HepG2 (cell line): ENCODE data around the gene NRSN2. TPM values are rescaled to one million over a fixed set of nuclear protein-coding genes. Genes with fewer than 3 reads are reported as not detected.

Experiments
- CREBL2 ChIP-seq: sonication (generic); formaldehyde crosslinking; IDR thresholded peaks from 2 replicates; pipeline ENCODE4 v1.8.1; 2023; ENCODE audit warnings: missing genetic modification reagents, mild to moderate bottlenecking, borderline replicate concordance
- HNRNPH1 ChIP-seq: fragments of 200-400 bp; formaldehyde crosslinking; optimal IDR thresholded peaks from 2 replicates; pipeline ENCODE3; 2017; ENCODE audit warnings: mild to moderate bottlenecking, low read depth, low read length
- IKZF5 ChIP-seq: IDR thresholded peaks from 2 replicates; pipeline ENCODE4 v1.6.1; 2018; ENCODE audit warnings: missing genetic modification reagents, mild to moderate bottlenecking, missing compliant biosample characterization
- KDM3A ChIP-seq: IDR thresholded peaks from 2 replicates; pipeline ENCODE4 v1.6.1; 2018; ENCODE audit warnings: low read depth, missing compliant biosample characterization
- POLR2AphosphoS5 ChIP-seq: IDR thresholded peaks from 2 replicates; pipeline ENCODE4 v1.6.1; 2012; ENCODE audit warnings: low read depth, low read length
- RNF2 ChIP-seq: fragments of 450-650 bp; conservative IDR thresholded peaks from 2 replicates; pipeline ENCODE4 v1.6.1; 2016; ENCODE audit warnings: low read depth
- SMAD1 ChIP-seq: sonication (generic); formaldehyde crosslinking; IDR thresholded peaks from 2 replicates; pipeline ENCODE4 v1.4.0; 2020; ENCODE audit warnings: missing genetic modification reagents, low read depth, mild to moderate bottlenecking, borderline replicate concordance
- SOX13 ChIP-seq, 3 experiments: fragments of 450-650 bp in 1 of 3; sonication (generic) in 1 of 3; formaldehyde crosslinking in 1 of 3; IDR thresholded peaks in 2 of 3; conservative IDR thresholded peaks in 1 of 3; 2 replicates each; pipeline versions ENCODE4 v1.5.0 to v1.6.1; 2016 to 2020; ENCODE audit warnings: antibody characterized with exemption in 1 of 3, mild to moderate bottlenecking in 1 of 3, missing compliant biosample characterization in 1 of 3, missing genetic modification reagents in 1 of 3, moderate library complexity in 1 of 3
- ZNF20 ChIP-seq: sonication (generic); formaldehyde crosslinking; IDR thresholded peaks from 2 replicates; pipeline ENCODE4 v1.4.0; 2020; ENCODE audit warnings: mild to moderate bottlenecking, moderate library complexity, missing genetic modification reagents
- ZNF451 ChIP-seq: sonication (generic); formaldehyde crosslinking; IDR thresholded peaks from 2 replicates; pipeline ENCODE4 v1.5.0; 2020; ENCODE audit warnings: mild to moderate bottlenecking, missing genetic modification reagents
- ZSCAN25 ChIP-seq: sonication (generic); formaldehyde crosslinking; IDR thresholded peaks from 2 replicates; pipeline ENCODE4 v1.8.0; 2022; ENCODE audit warnings: mild to moderate bottlenecking, missing genetic modification reagents
- polyA plus RNA-seq, 8 experiments: library from polyadenylated mRNA; depleted of rRNA in 3 of 8; stranded (reverse) in 7 of 8; unstranded in 1 of 8; fragments of >200 nt; fragmentation: Illumina TruSeq in 4 of 8; extraction: Trizol in 4 of 8; gene quantifications; 2 replicates each; pipeline versions ENCODE4 v1.2.1 to v1.2.3, GENCODE V29; 2011 to 2016; ENCODE audit warnings: low read depth in 4 of 8, missing spikeins in 1 of 8, mixed read lengths in 1 of 8; ENCODE audit not compliant: insufficient read depth in 1 of 8
- total RNA-seq, 5 experiments: library from RNA; depleted of rRNA; stranded (reverse); fragments of >200 nt; fragmentation: Illumina TruSeq; extraction: Trizol; gene quantifications; 2 replicates each; pipeline ENCODE4 v1.2.3, GENCODE V29; 2016; ENCODE audit warnings: low read depth in 1 of 5
- TF ChIP-seq, protein P1 (sequence below): sonication (generic); formaldehyde crosslinking; IDR thresholded peaks from 2 replicates; pipeline ENCODE4 v1.5.0; 2020; ENCODE audit warnings: mild to moderate bottlenecking, missing genetic modification reagents, borderline replicate concordance
- TF ChIP-seq, protein P2 (sequence below): sonication (generic); formaldehyde crosslinking; IDR thresholded peaks from 2 replicates; pipeline ENCODE4 v1.4.0; 2020; ENCODE audit warnings: mild to moderate bottlenecking, missing genetic modification reagents
- TF ChIP-seq, protein P3 (sequence below): sonication (generic); formaldehyde crosslinking; IDR thresholded peaks from 2 replicates; pipeline ENCODE4 v1.8.0; 2022; ENCODE audit warnings: missing genetic modification reagents, mild to moderate bottlenecking, inconsistent platforms, borderline replicate concordance

Gene NRSN2
- total and polyA plus RNA-seq, 2 of the 13 experiments (the other 11 are each of a cell fraction or from before 2014, with no cell fraction given) = 32.3 to 49.4 TPM

DNA sequence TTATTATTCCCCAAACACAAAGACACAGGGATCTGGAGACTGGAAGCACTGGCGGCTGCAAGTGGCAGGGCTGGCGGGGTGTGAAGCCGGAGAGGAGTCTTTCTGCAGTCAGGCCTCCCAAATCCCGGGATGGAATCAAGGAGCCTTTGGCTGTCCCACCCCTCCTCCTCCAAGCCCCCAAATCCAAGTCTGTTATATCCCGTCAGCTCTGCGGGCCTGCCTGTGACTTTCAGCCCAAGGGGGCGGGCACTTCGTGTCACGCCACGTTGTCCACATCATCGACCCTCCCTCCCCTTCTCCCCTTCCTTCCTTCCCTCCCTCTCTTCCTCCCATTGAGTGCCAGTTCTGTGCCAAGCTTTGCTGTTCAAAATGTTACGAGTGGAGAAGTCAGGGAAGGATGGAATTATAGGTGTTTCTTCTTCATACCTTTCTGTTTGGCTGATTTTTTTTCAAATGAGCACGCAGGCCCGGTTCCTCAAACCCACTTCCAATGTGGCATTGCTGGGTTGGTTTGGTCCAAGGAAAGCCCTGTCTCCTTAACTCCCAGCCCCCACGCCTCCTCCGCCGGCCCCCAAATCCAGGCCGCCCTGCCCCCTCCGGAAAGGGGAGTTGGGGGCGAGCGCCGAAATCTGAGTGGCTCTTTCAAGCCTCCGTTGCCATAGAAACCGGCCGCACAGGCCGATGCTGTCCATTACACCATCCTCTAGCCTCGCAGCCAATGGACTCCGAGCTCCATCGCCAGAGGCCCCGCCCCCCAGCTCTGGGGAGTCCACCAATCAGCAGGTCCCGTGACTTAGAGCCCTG lies 36.9 kb upstream of the NRSN2 start (continued):
- TF ChIP-seq SOX13 (IDR thresholded peaks at IDR 0.05) (no peak), SOX13 (CRISPR knock-in tag; conservative IDR thresholded peaks at IDR 0.05 in 1 of 2, IDR thresholded peaks at IDR 0.05 in 1 of 2) (0 out of 4 replicates have a peak, but pooled peaks have one; percentile 10 to 48), ZSCAN25 (CRISPR knock-in tag) (peak; percentile 86), KDM3A (CRISPR knock-in tag) (no peak), IKZF5 (CRISPR knock-in tag) (0 out of 2 replicates have a peak, but pooled peaks have one; percentile 64), SMAD1 (CRISPR knock-in tag) (peak; percentile 86; the same call in 1 of the 2 replicates), RNF2 (no peak), POLR2AphosphoS5 (peak; percentile 65), CREBL2 (CRISPR knock-in tag) (no peak), HNRNPH1 (no peak), ZNF451 (CRISPR knock-in tag) (no peak), ZNF20 (CRISPR knock-in tag) (no peak)
- TF ChIP-seq, protein P1, sequence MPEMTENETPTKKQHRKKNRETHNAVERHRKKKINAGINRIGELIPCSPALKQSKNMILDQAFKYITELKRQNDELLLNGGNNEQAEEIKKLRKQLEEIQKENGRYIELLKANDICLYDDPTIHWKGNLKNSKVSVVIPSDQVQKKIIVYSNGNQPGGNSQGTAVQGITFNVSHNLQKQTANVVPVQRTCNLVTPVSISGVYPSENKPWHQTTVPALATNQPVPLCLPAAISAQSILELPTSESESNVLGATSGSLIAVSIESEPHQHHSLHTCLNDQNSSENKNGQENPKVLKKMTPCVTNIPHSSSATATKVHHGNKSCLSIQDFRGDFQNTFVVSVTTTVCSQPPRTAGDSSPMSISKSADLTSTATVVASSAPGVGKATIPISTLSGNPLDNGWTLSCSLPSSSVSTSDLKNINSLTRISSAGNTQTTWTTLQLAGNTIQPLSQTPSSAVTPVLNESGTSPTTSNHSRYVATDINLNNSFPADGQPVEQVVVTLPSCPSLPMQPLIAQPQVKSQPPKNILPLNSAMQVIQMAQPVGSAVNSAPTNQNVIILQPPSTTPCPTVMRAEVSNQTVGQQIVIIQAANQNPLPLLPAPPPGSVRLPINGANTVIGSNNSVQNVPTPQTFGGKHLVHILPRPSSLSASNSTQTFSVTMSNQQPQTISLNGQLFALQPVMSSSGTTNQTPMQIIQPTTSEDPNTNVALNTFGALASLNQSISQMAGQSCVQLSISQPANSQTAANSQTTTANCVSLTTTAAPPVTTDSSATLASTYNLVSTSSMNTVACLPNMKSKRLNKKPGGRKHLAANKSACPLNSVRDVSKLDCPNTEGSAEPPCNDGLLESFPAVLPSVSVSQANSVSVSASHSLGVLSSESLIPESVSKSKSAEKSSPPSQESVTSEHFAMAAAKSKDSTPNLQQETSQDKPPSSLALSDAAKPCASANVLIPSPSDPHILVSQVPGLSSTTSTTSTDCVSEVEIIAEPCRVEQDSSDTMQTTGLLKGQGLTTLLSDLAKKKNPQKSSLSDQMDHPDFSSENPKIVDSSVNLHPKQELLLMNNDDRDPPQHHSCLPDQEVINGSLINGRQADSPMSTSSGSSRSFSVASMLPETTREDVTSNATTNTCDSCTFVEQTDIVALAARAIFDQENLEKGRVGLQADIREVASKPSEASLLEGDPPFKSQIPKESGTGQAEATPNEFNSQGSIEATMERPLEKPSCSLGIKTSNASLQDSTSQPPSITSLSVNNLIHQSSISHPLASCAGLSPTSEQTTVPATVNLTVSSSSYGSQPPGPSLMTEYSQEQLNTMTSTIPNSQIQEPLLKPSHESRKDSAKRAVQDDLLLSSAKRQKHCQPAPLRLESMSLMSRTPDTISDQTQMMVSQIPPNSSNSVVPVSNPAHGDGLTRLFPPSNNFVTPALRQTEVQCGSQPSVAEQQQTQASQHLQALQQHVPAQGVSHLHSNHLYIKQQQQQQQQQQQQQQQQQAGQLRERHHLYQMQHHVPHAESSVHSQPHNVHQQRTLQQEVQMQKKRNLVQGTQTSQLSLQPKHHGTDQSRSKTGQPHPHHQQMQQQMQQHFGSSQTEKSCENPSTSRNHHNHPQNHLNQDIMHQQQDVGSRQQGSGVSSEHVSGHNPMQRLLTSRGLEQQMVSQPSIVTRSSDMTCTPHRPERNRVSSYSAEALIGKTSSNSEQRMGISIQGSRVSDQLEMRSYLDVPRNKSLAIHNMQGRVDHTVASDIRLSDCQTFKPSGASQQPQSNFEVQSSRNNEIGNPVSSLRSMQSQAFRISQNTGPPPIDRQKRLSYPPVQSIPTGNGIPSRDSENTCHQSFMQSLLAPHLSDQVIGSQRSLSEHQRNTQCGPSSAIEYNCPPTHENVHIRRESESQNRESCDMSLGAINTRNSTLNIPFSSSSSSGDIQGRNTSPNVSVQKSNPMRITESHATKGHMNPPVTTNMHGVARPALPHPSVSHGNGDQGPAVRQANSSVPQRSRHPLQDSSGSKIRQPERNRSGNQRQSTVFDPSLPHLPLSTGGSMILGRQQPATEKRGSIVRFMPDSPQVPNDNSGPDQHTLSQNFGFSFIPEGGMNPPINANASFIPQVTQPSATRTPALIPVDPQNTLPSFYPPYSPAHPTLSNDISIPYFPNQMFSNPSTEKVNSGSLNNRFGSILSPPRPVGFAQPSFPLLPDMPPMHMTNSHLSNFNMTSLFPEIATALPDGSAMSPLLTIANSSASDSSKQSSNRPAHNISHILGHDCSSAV (CRISPR knock-in tag) = no peak
- TF ChIP-seq, protein P2, sequence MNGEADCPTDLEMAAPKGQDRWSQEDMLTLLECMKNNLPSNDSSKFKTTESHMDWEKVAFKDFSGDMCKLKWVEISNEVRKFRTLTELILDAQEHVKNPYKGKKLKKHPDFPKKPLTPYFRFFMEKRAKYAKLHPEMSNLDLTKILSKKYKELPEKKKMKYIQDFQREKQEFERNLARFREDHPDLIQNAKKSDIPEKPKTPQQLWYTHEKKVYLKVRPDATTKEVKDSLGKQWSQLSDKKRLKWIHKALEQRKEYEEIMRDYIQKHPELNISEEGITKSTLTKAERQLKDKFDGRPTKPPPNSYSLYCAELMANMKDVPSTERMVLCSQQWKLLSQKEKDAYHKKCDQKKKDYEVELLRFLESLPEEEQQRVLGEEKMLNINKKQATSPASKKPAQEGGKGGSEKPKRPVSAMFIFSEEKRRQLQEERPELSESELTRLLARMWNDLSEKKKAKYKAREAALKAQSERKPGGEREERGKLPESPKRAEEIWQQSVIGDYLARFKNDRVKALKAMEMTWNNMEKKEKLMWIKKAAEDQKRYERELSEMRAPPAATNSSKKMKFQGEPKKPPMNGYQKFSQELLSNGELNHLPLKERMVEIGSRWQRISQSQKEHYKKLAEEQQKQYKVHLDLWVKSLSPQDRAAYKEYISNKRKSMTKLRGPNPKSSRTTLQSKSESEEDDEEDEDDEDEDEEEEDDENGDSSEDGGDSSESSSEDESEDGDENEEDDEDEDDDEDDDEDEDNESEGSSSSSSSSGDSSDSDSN (CRISPR knock-in tag) = peak; percentile 30; the same call in 1 of the 2 replicates
- TF ChIP-seq, protein P3, sequence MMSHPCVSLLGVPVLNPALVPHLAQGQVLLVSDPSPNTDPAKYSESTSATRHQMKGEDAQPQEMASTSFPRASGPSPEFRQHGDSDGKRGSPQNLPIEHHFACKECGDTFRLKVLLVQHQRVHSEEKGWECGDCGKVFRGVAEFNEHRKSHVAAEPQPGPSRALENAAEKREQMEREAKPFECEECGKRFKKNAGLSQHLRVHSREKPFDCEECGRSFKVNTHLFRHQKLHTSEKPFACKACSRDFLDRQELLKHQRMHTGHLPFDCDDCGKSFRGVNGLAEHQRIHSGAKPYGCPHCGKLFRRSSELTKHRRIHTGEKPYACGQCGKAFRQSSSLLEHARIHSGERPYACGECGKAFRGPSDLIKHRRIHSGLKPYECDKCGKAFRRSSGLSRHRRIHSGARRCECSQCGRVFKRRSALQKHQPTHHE = 0 out of 2 replicates have a peak, but pooled peaks have one; percentile 42
